BE2C (cell line): ENCODE data around the gene USH2A.

Experiments
- DNase-seq: peaks from one replicate; pipeline ENCODE4 v3.0.0-alpha.2; 2020
- H3K27me3 ChIP-seq: fragments of 250-450 bp; sonication (Bioruptor Pico); 2 replicates; pipeline ENCODE4 v1.5.1; 2020; ENCODE audit warnings: mild to moderate bottlenecking
- H3K36me3 ChIP-seq: fragments of 250-450 bp; sonication (Bioruptor Pico); 2 replicates; pipeline ENCODE4 v1.5.1; 2020; ENCODE audit warnings: mild to moderate bottlenecking
- H3K4me1 ChIP-seq: fragments of 250-450 bp; sonication (Bioruptor Pico); 2 replicates; pipeline ENCODE4 v1.5.1; 2020
- H3K4me3 ChIP-seq: 2 replicates; pipeline ENCODE4 v1.5.1; 2011; ENCODE audit warnings: low read depth, low read length
- H3K9me3 ChIP-seq: fragments of 250-450 bp; sonication (Bioruptor Pico); 2 replicates; pipeline ENCODE4 v1.5.1; 2020
- CTCF ChIP-seq: IDR thresholded peaks from 2 replicates; pipeline ENCODE4 v1.5.1; 2012; ENCODE audit warnings: mild to moderate bottlenecking, low read depth, low read length

The USH2A gene

DNA sequence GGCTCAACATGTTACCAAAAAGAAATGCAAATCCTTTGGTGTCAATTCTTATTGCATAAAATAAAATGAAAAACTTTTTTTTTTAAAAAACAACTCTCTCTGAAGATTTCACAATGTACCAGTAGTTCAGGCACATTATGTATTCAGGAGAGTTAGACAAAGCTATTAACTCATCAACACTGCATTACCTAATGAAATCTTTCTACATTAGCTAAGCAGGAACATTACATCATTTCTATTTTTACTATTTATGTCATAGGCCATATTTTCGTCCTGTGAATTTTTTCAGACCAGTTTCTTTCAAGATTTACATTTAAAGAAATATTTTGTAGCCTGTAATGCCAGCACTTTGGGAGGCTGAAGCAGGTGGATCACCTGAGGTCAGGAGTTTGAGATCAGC, 366.2 kb downstream of the USH2A start:
- no peak for TF ChIP-seq CTCF
- DNase-seq = no peak
- Histone ChIP-seq H3K4me1 (peaks cover 8% of the 10 kb centered on the region), H3K9me3 (no peaks in the 10 kb centered on the region), H3K36me3 (no peaks in the 10 kb centered on the region), H3K4me3 (no peak overlapping the region), H3K27me3 (no peaks in the 10 kb centered on the region)

DNA sequence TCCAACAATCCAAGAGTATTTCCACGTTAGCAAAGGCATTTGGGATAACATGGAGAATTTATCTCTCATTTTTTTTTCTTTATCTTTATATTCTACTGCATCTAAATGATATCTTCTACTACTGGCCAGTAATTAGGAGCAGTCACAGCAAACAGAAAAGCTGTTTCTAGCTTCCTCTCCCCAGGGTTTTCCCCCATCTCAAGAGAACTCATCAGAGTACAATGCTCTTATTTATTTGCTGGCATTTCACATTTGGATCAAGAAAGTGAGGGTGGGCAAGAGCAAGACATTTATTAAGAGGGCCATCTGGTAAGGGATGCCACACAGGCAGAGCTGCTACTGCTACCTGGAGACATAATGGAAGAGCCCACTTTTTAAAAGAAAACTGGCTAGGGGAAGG, 368.2 kb downstream of the USH2A start:
- Histone ChIP-seq H3K36me3 (no peaks in the 10 kb centered on the region), H3K4me1 (peaks cover 5% of the 10 kb centered on the region), H3K9me3 (no peaks in the 10 kb centered on the region), H3K27me3 (no peaks in the 10 kb centered on the region), H3K4me3 (no peak overlapping the region)
- no peak for DNase-seq
- no peak for TF ChIP-seq CTCF

- H3K27me3 ChIP-seq = no peaks in the 10 kb centered on the region
- no peak overlapping the region for H3K4me3 ChIP-seq
- peaks cover 5% of the 10 kb centered on the region for H3K4me1 ChIP-seq
- no peak for TF ChIP-seq CTCF
- no peaks in the 10 kb centered on the region for H3K36me3 ChIP-seq
- no peaks in the 10 kb centered on the region for H3K9me3 ChIP-seq
- DNase-seq = no peak
These were observed 368.6 kb downstream of the USH2A start for GRCh38 chr1:216054600-216054999.

GRCh38 chr1:216051071-216051470, 372.2 kb downstream of the USH2A start:
- no peak for DNase-seq
- no peaks in the 10 kb centered on the region for H3K27me3 ChIP-seq

DNA sequence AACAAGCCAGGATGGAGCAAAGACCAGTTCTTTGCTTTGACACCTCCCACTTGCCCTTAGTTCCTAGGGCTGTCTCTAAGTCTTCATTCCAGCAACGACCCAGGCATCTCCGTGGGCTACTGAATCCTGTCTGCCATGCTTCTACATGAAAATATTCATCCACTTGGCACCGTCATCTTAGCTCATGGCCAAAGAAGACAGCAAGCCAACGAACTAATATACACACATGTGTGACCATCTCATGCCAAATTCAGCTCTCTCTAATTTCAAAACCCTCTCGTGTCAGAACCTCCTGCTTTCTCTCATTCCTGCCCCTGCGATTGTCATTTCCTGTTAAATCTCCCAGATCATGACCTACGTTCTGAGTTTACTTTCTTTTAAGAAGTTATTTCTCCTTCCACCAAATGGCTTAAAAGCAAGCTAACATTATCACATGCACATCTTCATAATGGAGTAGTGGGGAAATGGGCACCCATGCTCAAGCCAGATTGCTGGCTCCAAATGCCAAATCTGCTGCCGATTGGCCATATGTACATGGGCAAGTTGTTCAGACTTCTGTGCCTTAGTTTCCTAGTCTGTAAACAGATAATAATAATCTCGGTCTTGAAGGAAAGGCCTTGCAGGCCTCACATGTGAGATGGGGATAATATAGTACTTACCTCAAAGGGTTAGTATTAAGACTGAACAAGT, 373.4 kb downstream of the USH2A start:
- H3K27me3 ChIP-seq = no peaks in the 10 kb centered on the region
- no peak for TF ChIP-seq CTCF
- no peaks in the 10 kb centered on the region for H3K9me3 ChIP-seq
- no peak overlapping the region for H3K4me3 ChIP-seq
- H3K4me1 ChIP-seq = peaks cover 3% of the 10 kb centered on the region
- H3K36me3 ChIP-seq = no peaks in the 10 kb centered on the region
- no peak for DNase-seq

More at GRCh38 chr1:216051071-216051470, 372.2 kb downstream of the USH2A start:
- no peak for TF ChIP-seq CTCF
- Histone ChIP-seq H3K4me1 (peaks cover 5% of the 10 kb centered on the region), H3K36me3 (no peaks in the 10 kb centered on the region), H3K4me3 (no peak overlapping the region), H3K9me3 (no peaks in the 10 kb centered on the region)

DNA sequence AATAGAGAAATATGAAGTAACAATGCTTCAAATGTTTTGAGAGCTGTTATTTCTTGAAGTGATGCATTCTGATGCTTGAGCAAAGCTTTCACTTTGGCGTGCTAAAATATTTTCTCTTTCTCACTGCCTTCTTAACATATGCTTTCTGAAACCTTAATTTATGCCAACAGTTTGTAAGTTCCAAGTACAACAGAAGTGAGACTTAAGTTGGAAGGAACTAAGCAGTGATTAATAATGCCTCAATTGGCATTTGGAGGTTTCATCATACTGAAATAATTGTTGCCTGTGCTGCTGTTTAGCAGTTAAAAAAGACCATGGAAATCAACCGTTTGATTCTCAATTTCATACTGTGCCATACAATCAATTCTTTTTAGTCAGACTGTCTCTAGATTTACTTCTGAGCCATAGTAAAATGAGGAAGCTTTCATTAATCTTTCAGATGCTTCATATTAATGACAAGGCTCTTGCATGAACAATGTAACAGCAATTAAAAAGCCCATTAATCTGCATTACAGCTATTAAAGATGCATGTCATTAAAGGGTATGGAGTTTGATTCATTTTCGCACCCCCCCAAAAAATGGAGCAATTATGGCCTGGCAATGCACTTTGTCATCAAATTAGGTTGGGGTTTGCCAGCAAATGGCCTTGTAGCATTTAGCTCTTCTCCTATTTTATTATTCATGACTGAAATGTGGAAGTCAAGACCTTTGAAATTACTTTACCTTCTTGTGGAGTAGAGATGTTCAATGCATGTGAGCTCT, 375.3 kb downstream of the USH2A start:
- H3K9me3 ChIP-seq = no peaks in the 10 kb centered on the region
- no peak for TF ChIP-seq CTCF
- no peak for DNase-seq
- H3K36me3 ChIP-seq = no peaks in the 10 kb centered on the region
- no peaks in the 10 kb centered on the region for H3K4me1 ChIP-seq
- H3K4me3 ChIP-seq = no peak overlapping the region
- no peaks in the 10 kb centered on the region for H3K27me3 ChIP-seq
